Embryonic facial prominence (tissue), 1 donor: Measurements from ENCODE around the gene ABHD12.
"Not testable (repeated sequence)": the region's sequence is repeated elsewhere in the genome, so short reads cannot be mapped to it uniquely, and the experiment has no call there.

ENCODE experiments used
- DNase-seq: peaks from one replicate; pipeline ENCODE4 v3.0.0-alpha.2; 2016; ENCODE audit errors: extremely low spot score

ABHD12 gene

DNA sequence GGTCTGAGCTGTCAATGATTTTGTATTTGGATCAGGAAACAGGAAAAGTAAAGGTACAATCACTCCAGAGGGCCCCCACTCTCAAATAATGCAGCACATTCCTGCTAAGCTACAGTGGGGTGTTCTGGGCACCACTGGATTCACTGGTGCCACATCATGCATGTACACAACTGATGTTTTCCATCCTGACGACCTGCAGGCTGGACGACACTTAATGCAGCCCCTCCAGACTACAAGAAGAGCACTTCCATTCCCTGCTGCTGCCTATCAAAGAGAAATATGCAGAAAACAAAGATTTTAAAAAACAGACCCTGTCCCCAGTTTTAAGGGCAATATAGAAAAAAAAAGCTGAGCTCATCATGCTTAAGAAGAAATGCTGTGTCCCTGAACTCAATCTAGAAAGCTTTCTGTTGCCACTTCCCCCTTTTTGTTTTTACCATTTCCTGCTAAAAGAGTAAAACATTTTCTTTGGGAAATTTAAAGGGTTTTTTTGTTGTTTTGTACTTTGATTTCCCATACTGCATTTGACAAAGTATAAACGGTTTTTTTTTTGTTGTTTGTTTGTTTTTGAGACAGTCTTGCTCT, 35.5 kb downstream of the ABHD12 start:
- DNase-seq: no peak

DNA sequence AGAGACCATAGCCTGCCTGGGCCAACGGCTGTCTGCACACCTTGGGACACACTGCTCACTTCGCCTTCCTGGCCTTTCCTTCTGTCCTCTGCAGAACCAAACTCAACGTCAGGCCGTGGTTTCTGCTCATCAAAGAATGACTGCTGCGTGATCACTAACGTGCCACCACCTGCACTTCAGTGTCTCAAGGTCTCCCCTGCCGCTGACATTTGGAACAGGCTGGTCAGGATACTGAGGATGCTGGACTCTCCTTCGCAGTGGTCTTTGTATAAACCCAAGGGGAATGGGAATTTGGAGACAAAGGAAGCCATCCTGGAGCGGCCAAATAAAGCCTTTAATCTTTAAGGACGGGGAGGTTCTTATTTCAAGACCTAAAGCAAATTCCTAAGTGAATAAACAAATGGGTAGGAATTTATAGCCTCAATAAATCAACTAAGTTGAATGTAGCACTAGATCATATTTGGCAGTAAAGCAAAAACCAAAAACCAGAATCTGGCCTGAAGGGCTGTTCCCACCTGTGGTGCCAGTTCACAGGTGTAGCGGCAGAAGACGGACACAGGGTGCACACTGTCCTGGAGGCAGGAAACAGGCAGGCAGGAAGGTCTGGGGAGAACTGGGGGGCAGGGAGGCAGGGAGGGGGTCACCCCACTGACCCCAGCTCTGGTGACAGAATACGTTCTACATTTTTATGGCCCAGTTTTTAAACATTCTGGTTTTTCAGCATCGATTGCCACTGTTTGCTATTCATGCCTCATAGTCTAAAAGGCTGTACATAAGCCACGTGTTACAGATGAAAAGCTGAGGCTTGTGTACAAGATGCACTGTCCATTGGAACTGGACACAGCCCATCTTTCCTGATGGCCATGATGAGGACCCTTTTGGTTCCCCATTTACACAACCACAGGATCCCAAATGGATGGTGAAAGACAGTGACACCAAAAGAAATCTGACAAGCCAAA, 36.6 kb downstream of the ABHD12 start:
- DNase-seq: no peak

DNA sequence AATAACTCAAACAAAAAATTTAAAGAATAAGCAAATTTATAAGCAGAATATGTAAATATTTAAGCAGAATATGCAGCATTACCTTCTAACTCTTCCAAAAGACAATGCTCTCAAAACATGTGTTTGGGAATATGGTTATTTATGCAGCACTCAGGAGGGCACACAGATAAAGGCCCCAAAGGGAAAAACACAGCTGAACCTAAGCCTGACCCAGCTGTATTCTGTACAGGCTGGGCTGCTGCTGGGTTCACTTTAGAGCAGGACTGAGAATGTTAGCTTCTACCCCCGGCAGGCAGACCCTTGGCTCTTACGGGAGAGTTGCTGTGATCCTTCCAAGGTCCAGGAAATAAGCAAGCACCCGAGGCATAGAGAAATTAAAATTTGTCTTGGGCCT, 37.3 kb downstream of the ABHD12 start:
- no peak for DNase-seq

DNA sequence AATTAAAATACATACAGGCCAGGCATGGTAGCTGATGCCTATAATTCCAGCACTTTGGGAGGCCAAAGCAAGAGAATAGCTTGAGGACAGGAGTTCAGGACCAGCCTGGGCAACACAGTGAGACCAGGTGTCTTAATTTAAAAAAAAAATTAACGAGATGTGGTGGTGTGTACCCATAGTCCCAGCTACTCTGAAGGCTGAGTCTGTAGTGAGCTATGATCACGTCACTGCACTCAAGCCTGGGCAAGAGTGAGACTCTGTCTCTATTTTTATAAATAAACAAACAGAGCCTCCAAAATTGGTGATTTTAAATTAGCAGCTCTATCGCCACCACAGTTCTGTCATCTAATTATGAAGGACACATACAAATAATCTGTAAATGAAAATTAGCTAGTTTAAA, 37.9 kb downstream of the ABHD12 start:
- DNase-seq: no peak

DNA sequence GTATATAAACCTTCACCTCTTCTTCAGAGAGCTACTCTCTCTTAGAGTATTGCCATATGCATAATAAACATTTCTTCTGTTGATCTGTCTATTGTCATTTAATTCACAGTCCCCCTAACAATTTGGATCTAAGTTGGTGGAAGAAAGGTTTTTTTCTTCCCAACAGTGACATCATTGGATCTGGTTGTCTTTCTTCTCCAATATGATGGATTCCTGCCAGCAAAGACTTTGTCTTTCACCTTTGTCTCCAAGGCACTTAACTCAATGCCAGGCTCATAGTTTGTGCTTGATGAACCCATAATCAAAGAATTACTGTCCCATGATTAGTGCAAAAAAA, 39.6 kb downstream of the ABHD12 start:
- DNase-seq: no peak

DNA sequence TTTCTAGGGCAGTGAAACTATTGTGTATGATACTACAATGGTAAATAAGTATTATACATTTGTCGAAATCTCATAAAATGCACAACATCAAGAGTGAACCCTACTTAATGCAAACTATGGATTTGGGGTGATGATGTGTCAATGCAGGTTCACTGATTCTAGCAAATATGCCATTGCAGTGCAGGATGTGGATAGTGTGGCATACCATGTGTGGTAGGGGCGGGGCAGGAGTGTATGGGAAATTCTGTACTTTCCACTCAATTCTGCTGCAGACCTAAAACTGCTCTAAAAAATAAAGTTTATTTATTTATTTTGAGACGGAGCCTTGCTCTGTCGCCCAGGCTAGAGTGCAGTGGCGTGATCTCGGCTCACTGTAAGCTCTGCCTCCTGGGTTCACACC, 44.3 kb downstream of the ABHD12 start:
- no peak for DNase-seq

DNA sequence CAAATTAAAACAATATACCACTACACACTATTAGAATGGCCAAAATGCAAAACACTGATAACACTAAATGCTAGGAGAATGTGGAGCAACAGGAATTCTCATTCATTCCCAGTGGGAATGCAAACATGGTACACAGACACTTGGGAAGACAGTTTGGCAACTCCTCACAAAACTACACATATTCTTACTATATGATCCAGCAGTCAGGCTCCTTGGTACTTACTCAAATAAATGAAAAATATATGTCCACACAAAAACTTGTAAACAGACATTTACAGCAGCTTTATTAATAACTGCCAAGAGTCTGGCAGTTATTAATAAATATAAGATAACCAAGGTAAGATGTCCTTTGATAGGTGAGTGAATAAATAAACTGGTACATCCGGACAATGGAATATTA, 44.9 kb downstream of the ABHD12 start:
- no peak for DNase-seq

DNA sequence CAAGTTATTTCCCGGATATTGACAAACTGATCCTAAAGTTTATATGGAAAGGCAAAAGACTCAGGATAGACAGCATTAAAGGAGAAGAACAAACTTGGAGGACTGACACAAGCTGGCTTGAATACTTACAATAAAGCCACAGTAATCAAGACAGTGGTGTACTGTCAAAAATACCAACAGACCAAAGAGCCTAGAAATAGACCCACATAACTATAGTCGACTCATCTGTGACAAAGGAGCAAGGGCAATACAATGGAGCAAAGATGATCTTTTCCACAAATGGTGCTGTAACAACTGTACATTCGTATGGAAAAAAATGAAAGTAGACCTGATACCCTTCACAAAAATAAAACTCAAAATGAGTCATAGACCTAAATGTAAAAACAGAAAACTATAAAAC, 46.0 kb downstream of the ABHD12 start:
- no peak for DNase-seq

DNA sequence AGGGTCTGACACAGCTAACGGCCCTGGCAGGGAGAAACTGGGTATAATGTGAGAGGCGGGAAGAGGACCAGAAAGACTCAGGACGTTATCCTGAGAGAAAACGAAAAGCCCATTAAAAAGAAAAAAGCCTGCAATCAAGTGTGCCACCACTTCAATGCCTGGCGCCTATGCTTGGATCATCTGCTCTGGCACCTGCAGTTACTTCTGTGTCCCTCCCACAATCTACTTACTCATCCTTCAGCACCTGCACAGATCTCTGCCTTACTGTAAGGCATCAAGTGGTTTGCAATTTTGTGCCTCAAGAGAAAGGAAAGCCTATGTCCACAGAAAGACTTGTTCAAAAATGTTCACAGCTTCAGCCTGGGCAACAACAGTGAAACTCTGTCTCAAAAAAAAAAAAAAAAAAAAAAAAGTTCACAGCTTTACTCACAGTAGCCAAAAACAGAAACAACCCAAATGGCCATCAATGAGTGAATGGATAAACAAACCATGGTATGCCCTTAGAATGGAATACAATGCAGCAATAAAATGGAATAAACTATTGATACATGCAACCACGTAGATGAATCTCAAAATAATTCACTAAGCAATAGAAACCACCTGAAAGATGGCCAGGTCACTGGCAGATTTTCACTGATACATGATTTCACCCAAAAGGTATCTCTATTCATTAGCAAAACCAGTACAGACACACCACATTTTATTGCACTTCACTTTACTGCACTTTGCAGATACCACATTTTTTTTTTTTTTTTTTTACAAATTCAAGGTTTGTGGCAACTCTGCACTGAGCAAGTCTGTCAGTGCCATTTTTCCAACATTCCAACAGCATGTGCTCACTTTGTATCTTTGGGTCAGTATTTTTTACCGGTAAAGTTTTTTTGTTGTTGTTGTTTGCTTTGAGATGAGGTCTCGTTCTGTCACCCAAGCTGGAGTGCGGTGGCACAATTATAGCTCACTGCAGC, 48.6 kb downstream of the ABHD12 start:
- no peak for DNase-seq

DNA sequence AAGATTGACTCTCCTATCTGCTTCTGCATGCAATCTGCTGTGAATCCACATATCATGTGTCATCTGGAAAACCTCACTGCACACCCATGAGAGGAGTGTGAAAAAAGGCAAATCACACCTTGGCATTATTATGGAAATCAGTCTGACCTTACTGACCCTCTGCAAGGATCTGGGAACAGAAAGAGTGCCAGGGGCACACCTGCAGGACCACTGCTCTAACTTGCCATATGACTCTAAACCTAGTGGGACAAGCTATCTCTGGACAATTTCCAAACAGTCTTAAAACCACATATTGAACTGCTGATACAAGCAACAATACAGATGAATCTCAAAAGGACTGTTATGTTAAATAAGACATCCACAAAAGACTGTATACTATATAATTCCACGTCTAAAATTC, 50.3 kb downstream of the ABHD12 start:
- DNase-seq: no peak

DNA sequence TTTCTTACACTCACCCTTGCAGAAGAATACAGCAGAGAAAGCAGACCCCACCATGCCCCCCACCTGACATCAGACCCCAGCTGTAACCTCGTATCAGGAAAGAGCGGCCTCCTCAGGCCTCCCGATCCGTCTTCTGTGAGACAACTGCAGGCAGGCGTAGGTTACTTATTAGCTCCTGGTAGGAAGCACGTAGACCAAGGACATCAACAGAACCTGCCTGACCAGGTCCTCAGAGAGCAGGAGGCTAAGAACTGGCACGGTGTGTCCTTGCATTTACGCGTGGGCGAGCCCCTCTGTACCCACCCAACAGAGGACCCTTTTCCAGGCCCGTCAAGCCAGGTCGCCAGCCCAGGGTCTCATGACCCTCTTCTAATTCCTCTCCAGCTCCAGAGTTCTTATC, 51.0 kb downstream of the ABHD12 start:
- no peak for DNase-seq

DNA sequence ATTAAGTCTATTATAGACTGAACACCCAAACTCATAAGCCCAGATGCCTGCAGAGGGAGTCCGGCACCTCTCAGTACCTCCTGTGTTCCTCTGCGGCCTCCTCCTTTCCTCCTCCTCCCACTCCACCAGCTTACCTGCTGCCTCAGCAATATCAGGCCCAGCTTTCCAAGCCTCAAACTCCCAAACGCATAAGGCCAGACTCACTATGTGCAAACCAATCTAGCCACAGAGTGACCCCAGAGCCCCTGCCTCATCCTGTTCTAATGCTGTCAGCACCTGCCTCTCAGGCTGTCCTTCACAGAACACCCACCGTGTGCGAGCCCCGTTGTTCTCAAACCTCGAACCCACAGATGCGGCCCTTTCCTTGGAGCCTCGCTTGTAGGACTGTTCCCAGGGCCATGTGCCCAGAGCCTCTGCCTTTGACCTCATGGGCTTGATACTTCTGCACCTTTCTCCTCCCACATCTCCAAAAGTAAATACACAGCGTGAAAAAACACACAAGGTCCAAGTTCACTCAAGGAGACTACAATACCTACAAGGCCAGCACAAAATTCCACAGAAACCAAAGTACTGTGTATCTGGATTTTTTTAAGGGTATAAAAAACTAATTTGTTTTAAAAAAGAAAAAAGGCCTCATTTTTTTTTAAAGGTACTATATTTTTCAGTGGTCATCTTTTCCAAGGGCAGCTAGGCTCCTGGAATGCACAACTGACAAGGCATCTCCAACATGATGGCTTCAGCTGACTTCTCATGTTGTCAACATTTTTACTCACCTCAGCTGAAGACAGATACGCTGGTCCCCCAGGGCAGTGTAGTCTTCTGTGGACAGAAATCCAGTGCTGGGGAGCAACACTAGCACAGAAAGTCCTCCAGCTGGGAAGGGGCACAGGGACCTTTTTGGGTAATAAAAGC, 52.3 kb downstream of the ABHD12 start:
- DNase-seq: no peak

DNA sequence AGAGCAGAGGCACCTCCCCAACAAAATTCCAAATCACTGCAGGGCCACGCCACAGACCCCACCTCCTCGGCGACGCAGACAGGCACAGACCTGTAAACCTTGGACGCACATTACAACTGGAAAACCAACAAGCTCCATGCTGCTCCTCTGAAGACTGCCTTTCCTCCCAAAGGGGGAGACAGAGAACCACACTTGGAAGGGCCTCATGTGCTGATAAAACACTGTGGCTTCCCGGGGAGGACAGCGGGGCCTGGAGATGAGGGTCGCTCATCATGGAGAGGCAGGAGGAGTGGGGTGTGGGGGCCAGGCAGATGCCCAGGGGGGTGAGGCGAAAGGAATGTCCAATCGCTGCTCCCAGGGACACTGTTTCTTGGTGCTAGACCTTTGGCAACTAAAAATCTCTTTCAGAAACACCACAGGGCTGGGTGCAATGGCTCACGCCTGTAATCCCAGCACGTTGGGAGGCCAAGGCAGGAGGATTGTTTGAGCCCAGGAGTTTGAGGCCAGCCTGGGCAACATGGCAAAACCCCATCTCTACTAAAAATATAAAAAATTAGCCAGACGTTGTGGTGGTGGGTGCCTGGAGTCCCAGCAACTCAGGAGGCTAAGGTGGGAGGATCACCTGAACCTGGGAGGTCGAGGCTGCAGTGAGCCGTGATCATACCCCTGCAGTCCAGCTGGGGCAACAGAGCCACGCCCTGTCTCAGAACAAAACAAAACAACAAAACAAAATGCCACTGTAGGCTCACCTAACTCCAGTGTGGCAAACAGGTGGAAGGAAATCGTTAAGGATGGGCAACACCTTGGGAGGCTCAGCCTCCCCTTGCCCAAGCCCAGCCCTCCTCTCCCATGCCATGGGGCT, 53.8 kb downstream of the ABHD12 start:
- DNase-seq: no peak

DNA sequence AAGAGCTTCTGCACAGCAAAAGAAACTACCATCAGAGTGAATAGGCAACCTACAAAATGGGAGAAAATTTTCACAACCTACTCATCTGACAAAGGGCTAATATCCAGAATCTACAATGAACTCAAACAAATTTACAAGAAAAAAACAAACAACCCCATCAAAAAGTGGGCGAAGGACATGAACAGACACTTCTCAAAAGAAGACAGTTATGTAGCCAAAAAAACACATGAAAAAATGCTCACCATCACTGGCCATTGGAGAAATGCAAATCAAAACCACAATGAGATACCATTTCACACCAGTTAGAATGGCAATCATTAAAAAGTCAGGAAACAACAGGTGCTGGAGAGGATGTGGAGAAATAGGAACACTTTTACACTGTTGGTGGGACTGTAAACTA, 55.7 kb downstream of the ABHD12 start:
- DNase-seq: not testable (repeated sequence)

DNA sequence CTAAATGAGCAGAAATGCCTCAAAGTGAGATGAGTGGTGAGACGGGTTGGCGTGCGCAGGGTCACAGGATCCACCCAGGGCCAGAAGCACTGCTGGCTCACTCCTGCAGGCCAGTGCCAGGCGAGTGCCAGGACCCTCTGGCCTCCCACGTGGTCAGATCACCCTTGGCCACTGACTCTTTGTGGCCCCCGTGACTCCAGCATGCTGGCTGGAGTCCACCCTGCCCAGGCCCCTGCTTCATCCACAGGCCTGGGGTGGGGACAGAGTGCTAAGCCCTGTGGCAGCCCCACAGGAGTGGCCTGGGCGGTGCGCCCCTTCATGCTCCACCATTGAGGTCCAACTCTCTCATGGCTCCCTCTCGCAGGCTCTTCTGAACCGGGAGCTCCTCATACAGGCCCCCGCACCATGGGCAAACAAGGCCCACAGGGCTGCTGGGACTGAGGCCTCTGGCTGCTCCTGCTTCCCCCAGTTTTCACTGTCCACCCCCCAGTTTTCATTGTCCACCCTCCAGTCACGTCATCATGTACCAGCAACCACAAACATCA, 61.6 kb downstream of the ABHD12 start:
- DNase-seq: no peak

DNA sequence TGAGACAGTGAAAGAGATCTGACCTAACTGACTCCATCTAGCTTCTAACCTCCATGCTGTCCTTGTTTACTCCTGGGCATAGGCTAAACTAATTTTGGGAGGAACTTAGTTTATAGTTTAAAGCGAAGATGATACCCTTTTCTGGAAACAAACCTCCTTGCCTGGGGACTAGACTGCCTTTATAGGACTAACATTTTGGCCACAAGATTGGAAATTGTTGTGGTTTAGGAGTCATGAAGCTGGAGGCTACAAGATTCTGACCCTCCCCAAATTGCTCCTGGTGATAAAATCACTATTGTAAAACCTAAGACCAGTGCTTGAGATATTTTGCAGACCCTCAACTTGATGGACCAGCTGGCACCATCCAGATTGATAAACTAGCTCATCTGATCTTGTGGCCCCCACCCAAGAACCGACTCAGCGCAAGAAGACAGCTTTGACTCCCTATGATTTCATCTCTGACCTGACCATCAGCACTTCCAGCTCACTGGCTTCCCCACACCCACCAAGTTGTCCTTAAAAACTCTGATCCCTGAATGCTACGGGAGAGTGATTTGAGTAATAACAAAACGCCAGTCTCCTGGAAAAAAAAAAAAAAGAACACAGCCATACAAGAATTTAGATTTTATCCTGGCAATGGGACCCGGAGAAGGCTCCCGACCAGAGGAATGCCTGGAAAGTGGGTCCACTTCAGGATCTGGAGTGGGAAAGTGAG, 63.0 kb downstream of the ABHD12 start:
- DNase-seq: no peak

DNA sequence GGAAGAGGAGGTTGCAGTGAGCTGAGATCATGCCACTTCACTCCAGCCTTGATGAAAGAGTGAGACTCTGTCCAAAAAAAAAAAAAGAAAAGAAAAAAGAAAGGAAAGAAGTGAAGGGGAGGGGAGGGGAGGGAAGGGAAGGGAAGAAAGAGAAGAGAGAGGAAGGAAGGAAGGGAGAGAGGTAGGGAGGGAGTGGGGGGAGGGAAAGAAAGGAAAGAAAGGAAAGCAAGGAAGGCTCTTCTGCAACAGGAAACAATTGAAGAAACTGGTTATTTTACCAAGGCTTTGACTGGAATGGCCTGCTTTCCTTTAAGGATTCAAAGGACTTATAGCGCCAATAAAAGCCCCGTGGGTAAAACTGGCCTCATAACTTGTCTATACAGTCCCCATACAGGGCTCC, 64.6 kb downstream of the ABHD12 start:
- DNase-seq: no peak

DNA sequence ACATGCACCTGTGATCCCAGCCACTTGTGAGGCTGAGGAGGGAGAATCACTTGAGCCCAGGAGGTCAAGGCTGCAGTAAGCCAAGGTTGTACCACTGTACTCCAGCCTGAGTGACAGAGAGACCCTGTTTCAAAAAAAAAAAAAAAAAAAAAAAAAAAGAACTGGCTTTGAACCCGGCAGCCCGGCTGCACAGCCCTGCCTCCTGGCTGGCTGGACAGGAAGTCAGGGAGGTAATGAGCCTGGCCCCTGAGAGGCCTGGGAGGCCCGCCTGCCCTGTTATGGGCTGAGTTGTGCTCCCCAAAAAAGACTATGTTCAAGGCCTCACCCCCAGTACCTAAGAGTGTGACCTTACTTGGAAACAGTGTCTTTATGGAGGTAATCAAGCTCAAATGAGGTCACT, 65.6 kb downstream of the ABHD12 start:
- DNase-seq: no peak

DNA sequence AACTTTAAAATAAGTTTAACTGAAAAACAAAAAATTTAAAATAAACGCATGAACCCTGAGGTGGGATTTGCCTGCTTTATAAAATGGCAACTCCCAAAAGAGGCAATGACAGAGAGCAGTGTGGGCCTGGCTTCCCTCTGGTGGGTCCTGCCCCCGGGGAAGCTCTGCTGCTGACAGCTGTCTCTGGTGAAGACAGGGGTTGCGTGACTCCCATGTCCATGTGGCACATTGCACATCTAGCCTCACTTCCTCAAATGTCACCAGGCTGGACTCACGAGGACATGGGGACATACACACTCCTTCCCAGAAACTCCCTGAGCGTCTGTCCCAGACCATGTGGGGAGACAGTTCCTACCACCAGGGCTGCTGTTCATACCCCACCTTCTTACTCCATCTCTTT, 66.2 kb downstream of the ABHD12 start:
- no peak for DNase-seq
